ENCODE measurements around the gene GSTM3.

GRCh38 chr1:109787211-109787844, 46.5 kb upstream of the GSTM3 start:
- TF ChIP-seq CTCF (conservative IDR thresholded peaks at IDR 0.05; ENCODE audit: low read depth in 2 of 2) (no peak), STAT1 (IDR thresholded peaks at IDR 0.05; ENCODE audit: unreplicated experiment) (no peak), EZH2 (IDR thresholded peaks at IDR 0.05; ENCODE audit: low read depth, unreplicated experiment) (no peak), EZH2phosphoT487 (IDR thresholded peaks at IDR 0.05; ENCODE audit: unreplicated experiment) (no peak), POLR2AphosphoS5 (IDR thresholded peaks at IDR 0.05; ENCODE audit: low read depth) (no peak), REST (IDR thresholded peaks at IDR 0.05; ENCODE audit: unreplicated experiment) (no peak), NANOG (IDR thresholded peaks at IDR 0.05; ENCODE audit: borderline replicate concordance) (no peak), ZNF331 (CRISPR knock-in tag; IDR thresholded peaks at IDR 0.05; ENCODE audit: low read depth) (no peak), ETS1 (IDR thresholded peaks at IDR 0.05) (no peak), ZNF114 (CRISPR knock-in tag; IDR thresholded peaks at IDR 0.05) (no peak), JUNB (IDR thresholded peaks at IDR 0.05; ENCODE audit: unreplicated experiment) (no peak), CREB1 (CRISPR knock-in tag; IDR thresholded peaks at IDR 0.05; ENCODE audit: low read depth) (no peak)

Measured in GM23338 (cell line).